Stimulated activated naive B cell treated with anti-CD40 and anti-IgM and Interleukin-4, amounts not matched to agents 10 μg/mL and 1 μg/mL and 100 μg/mL, for 72 hours (primary cell): ENCODE data around the gene PAX5.

Experiments
- ATAC-seq, 2 donors: fragments of 150-1000 bp; cut with Tn5 transposase; replicated peaks; 2 replicates each; pipeline ENCODE4 v1.10.0; 2021; ENCODE audit warnings: moderate library complexity in 1 of 2
- DNase-seq: peaks from one replicate; pipeline ENCODE4 v3.0.0; 2021
- H3K27ac Mint-ChIP-seq: one replicate; pipeline ENCODE4 v1.8.0; 2022; ENCODE audit warnings: mild to moderate bottlenecking, mixed read lengths
- H3K27me3 Mint-ChIP-seq, 2 donors: one replicate each; pipeline ENCODE4 v1.8.0; 2022; ENCODE audit warnings: mixed read lengths in 2 of 2
- H3K36me3 Mint-ChIP-seq, 2 donors: one replicate each; pipeline ENCODE4 v1.8.0; 2022; ENCODE audit warnings: mixed read lengths in 2 of 2, mild to moderate bottlenecking in 1 of 2
- H3K4me1 Mint-ChIP-seq, 2 donors: one replicate each; pipeline ENCODE4 v1.8.0; 2022; ENCODE audit warnings: mixed read lengths in 2 of 2, mild to moderate bottlenecking in 1 of 2
- H3K4me3 Mint-ChIP-seq, 2 donors: one replicate each; pipeline ENCODE4 v1.8.0; 2022; ENCODE audit warnings: mild to moderate bottlenecking in 2 of 2, mixed read lengths in 2 of 2, moderate library complexity in 1 of 2
- H3K9me3 Mint-ChIP-seq, 2 donors: one replicate each; pipeline ENCODE4 v1.8.0; 2022; ENCODE audit warnings: mixed read lengths in 2 of 2, mild to moderate bottlenecking in 1 of 2

The PAX5 gene

GRCh38 chr9:36865731-36866635 lies 168.1 kb downstream of the PAX5 start:
- no peaks in the 10 kb centered on the region for H3K27me3 Mint-ChIP-seq
- no peak overlapping the region for H3K4me3 Mint-ChIP-seq
- no peaks in the 10 kb centered on the region for H3K9me3 Mint-ChIP-seq
- H3K4me1 Mint-ChIP-seq: peaks cover 50 to 51% of the 10 kb centered on the region in 2 donors
- peak overlapping the region; percentile 90 for H3K27ac Mint-ChIP-seq
- DNase-seq (no peak), ATAC-seq (no peak)
- H3K36me3 Mint-ChIP-seq: peaks cover 38 to 75% of the 10 kb centered on the region in 2 donors

- ATAC-seq: peak in 1 of 2 donors; percentile 34
- peaks cover 54 to 56% of the 10 kb centered on the region in 2 donors for H3K4me1 Mint-ChIP-seq
- no peaks in the 10 kb centered on the region for H3K9me3 Mint-ChIP-seq
- H3K4me3 Mint-ChIP-seq: peak overlapping the region in 1 of 2 donors; percentile 33
- peaks cover 44 to 81% of the 10 kb centered on the region in 2 donors for H3K36me3 Mint-ChIP-seq
- DNase-seq: no peak
- peak overlapping the region; percentile 90 for H3K27ac Mint-ChIP-seq
- H3K27me3 Mint-ChIP-seq: no peaks in the 10 kb centered on the region
Observed at GRCh38 chr9:36864491-36865410, 169.3 kb downstream of the PAX5 start.

GRCh38 chr9:36862206-36863145 lies 171.6 kb downstream of the PAX5 start:
- DNase-seq (no peak), ATAC-seq (peak in 1 of 2 donors; percentile 19)
- H3K4me1 Mint-ChIP-seq: peaks cover 52 to 71% of the 10 kb centered on the region in 2 donors
- H3K4me3 Mint-ChIP-seq: no peak overlapping the region
- H3K27me3 Mint-ChIP-seq: no peaks in the 10 kb centered on the region
- H3K27ac Mint-ChIP-seq: peak overlapping the region; percentile 82
- no peaks in the 10 kb centered on the region for H3K9me3 Mint-ChIP-seq
- H3K36me3 Mint-ChIP-seq: peaks cover 43 to 75% of the 10 kb centered on the region in 2 donors

- no peaks in the 10 kb centered on the region for H3K27me3 Mint-ChIP-seq
- peaks cover 52 to 76% of the 10 kb centered on the region in 2 donors for H3K4me1 Mint-ChIP-seq
- peak overlapping the region; percentile 82 for H3K27ac Mint-ChIP-seq
- no peak for DNase-seq
- peaks cover 42 to 70% of the 10 kb centered on the region in 2 donors for H3K36me3 Mint-ChIP-seq
- no peak overlapping the region for H3K4me3 Mint-ChIP-seq
- no peaks in the 10 kb centered on the region for H3K9me3 Mint-ChIP-seq
- ATAC-seq: no peak
Observed at GRCh38 chr9:36861528-36862205, 172.4 kb downstream of the PAX5 start.

- Mint-ChIP-seq H3K27me3 (no peaks in the 10 kb centered on the region), H3K9me3 (no peaks in the 10 kb centered on the region), H3K27ac (peak overlapping the region; percentile 85), H3K4me1 (peaks cover 55 to 74% of the 10 kb centered on the region in 2 donors), H3K36me3 (peaks cover 35 to 70% of the 10 kb centered on the region in 2 donors), H3K4me3 (peak overlapping the region; percentile 10 to 14)
- DNase-seq: no peak
- no peak for ATAC-seq
Observed at GRCh38 chr9:36858805-36859375, 175.2 kb downstream of the PAX5 start.

GRCh38 chr9:36855448-36856315 lies 178.4 kb downstream of the PAX5 start:
- ATAC-seq (peak; percentile 65 to 73), DNase-seq (no peak)
- Mint-ChIP-seq H3K4me3 (peak overlapping the region in 1 of 2 donors; percentile 57), H3K4me1 (peaks cover 42 to 67% of the 10 kb centered on the region in 2 donors), H3K9me3 (no peaks in the 10 kb centered on the region), H3K27me3 (no peaks in the 10 kb centered on the region), H3K36me3 (peaks cover 43 to 71% of the 10 kb centered on the region in 2 donors), H3K27ac (peak overlapping the region; percentile 84)

GRCh38 chr9:36854751-36855150 lies 179.3 kb downstream of the PAX5 start:
- DNase-seq: no peak
- H3K27ac Mint-ChIP-seq: peak overlapping the region; percentile 84
- peaks cover 43 to 68% of the 10 kb centered on the region in 2 donors for H3K36me3 Mint-ChIP-seq

GRCh38 chr9:36854034-36854433 lies 180.0 kb downstream of the PAX5 start:
- ATAC-seq: no peak

More at GRCh38 chr9:36854751-36855150, 179.3 kb downstream of the PAX5 start:
- no peaks in the 10 kb centered on the region for H3K9me3 Mint-ChIP-seq
- H3K4me1 Mint-ChIP-seq: peaks cover 38 to 60% of the 10 kb centered on the region in 2 donors
- H3K4me3 Mint-ChIP-seq: no peak overlapping the region
- no peak for ATAC-seq
- H3K27me3 Mint-ChIP-seq: no peaks in the 10 kb centered on the region

GRCh38 chr9:36853233-36853632 lies 180.8 kb downstream of the PAX5 start:
- no peak for ATAC-seq
- H3K4me1 Mint-ChIP-seq: peaks cover 34 to 59% of the 10 kb centered on the region in 2 donors
- H3K9me3 Mint-ChIP-seq: no peaks in the 10 kb centered on the region
- peaks cover 48 to 71% of the 10 kb centered on the region in 2 donors for H3K36me3 Mint-ChIP-seq
- H3K27ac Mint-ChIP-seq: peak overlapping the region; percentile 77
- DNase-seq: no peak
- H3K4me3 Mint-ChIP-seq: no peak overlapping the region
- no peaks in the 10 kb centered on the region for H3K27me3 Mint-ChIP-seq

More at GRCh38 chr9:36854034-36854433, 180.0 kb downstream of the PAX5 start:
- peaks cover 38 to 60% of the 10 kb centered on the region in 2 donors for H3K4me1 Mint-ChIP-seq
- no peak overlapping the region for H3K4me3 Mint-ChIP-seq
- no peak overlapping the region for H3K27ac Mint-ChIP-seq
- no peaks in the 10 kb centered on the region for H3K27me3 Mint-ChIP-seq
- no peak for DNase-seq
- H3K36me3 Mint-ChIP-seq: peaks cover 46 to 71% of the 10 kb centered on the region in 2 donors
- H3K9me3 Mint-ChIP-seq: no peaks in the 10 kb centered on the region

- DNase-seq (no peak), ATAC-seq (no peak)
- H3K4me1 Mint-ChIP-seq: peaks cover 15 to 38% of the 10 kb centered on the region in 2 donors
- H3K27ac Mint-ChIP-seq: peak overlapping the region; percentile 66
- H3K4me3 Mint-ChIP-seq: no peak overlapping the region
- H3K36me3 Mint-ChIP-seq: peaks cover 45 to 64% of the 10 kb centered on the region in 2 donors
- no peaks in the 10 kb centered on the region for H3K9me3 Mint-ChIP-seq
- H3K27me3 Mint-ChIP-seq: no peaks in the 10 kb centered on the region
Observed at GRCh38 chr9:36849943-36850342, 184.1 kb downstream of the PAX5 start.

GRCh38 chr9:36848946-36849345 lies 185.1 kb downstream of the PAX5 start:
- Mint-ChIP-seq H3K4me3 (peak overlapping the region in 1 of 2 donors; percentile 13), H3K9me3 (no peaks in the 10 kb centered on the region), H3K27me3 (no peaks in the 10 kb centered on the region), H3K36me3 (peaks cover 45 to 67% of the 10 kb centered on the region in 2 donors), H3K27ac (peak overlapping the region; percentile 66), H3K4me1 (peaks cover 15 to 38% of the 10 kb centered on the region in 2 donors)
- ATAC-seq (no peak), DNase-seq (no peak)
